Measurements from ENCODE around the gene TJP3.

DNA sequence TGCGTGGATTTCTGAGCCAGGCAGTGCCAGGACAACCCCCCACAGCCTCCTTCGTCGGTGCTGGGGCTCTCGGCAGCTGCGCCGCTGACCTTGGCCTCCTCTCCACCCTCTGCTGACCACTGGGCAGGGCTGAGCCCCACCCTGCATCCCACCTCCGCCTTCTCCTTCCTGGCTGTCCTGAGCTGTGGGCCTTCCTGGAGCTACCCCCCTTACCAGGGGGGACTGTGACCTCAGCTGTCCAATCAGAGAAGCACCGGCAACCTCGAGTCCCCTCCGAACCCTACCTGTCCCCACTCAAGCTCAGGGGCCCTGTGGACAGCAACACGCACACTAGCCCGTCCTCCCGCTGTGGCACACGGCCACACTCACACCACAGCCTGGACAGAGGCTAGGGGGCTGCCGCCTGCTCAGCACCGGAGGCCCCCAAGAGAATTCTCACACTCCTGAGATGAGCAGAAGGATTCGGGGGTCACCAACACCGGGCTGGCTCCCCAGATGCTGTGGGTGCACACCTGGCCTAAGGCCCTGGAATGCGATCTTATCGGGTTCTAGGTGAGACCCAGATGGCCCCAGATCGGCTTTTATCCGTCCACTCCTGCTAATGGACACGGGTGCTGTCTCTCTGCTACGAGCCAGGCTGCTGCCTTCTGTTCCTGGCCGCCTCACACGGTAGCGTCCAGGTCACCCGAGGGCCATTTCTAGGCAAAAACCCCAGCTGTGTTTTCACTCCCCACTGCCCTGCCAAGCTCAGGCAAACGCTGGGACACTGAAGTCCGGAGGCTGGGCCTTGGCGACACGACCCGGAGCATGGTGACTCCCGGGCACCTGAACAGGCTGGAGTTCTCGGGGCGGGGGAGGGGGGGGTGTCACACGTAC lies 49.1 kb upstream of the TJP3 start:
- no peak for TF ChIP-seq POLR2A (IDR thresholded peaks at IDR 0.05; ENCODE audit: low read depth, low read length)
- TF ChIP-seq TAF1 (IDR thresholded peaks at IDR 0.05; ENCODE audit: borderline replicate concordance, low read depth, low read length), result no peak
- no peak for TF ChIP-seq POLR2AphosphoS5 (IDR thresholded peaks at IDR 0.05; ENCODE audit: low read depth, low read length)

All from GM12892 (cell line).